HG03060 (cell line): ENCODE data around the gene SFMBT2.
A peak's percentile ranks its signal among the peaks of the same experiment; 100 is the strongest.

Experiments used
- ATAC-seq: cut with Tn5 transposase; IDR thresholded peaks from one replicate; pipeline ENCODE4 v1.9.1; 2021; ENCODE audit warnings: low read depth, moderate number of reproducible peaks; ENCODE audit not compliant: unreplicated experiment

SFMBT2 gene

GRCh38 chr10:7410862-7411670 lies at the start of gene SFMBT2:
Gene SFMBT2 (minus strand): TSS chr10:7411034. CDS start chr10:7381898, 29,136 bp downstream.
- ATAC-seq, result no peak

GRCh38 chr10:7460006-7460405 lies 49.2 kb upstream of the SFMBT2 start:
- no peak for ATAC-seq

GRCh38 chr10:7458556-7458955 lies 47.7 kb upstream of the SFMBT2 start:
- no peak for ATAC-seq

- ATAC-seq, result peak; percentile 93
Measured at GRCh38 chr10:7457478-7458316, 46.9 kb upstream of the SFMBT2 start.

- ATAC-seq, result no peak
Measured at GRCh38 chr10:7449063-7449695, 38.3 kb upstream of the SFMBT2 start.

GRCh38 chr10:7445474-7446185 lies 34.8 kb upstream of the SFMBT2 start:
- peak; percentile 82 for ATAC-seq

GRCh38 chr10:7444551-7445121 lies 33.8 kb upstream of the SFMBT2 start:
- no peak for ATAC-seq

GRCh38 chr10:7443036-7443435 lies 32.2 kb upstream of the SFMBT2 start:
- no peak for ATAC-seq

- no peak for ATAC-seq
Measured at GRCh38 chr10:7441403-7442147, 30.7 kb upstream of the SFMBT2 start.

GRCh38 chr10:7439696-7440095 lies 28.9 kb upstream of the SFMBT2 start:
- no peak for ATAC-seq

GRCh38 chr10:7438196-7438986 lies 27.6 kb upstream of the SFMBT2 start:
- ATAC-seq, result no peak

GRCh38 chr10:7436490-7437100 lies 25.8 kb upstream of the SFMBT2 start:
- no peak for ATAC-seq

- no peak for ATAC-seq
Measured at GRCh38 chr10:7435674-7436073, 24.8 kb upstream of the SFMBT2 start.

- ATAC-seq, result no peak
Measured at GRCh38 chr10:7434378-7434777, 23.5 kb upstream of the SFMBT2 start.

- no peak for ATAC-seq
Measured at GRCh38 chr10:7433861-7434260, 23.0 kb upstream of the SFMBT2 start.

GRCh38 chr10:7432884-7433726 lies 22.3 kb upstream of the SFMBT2 start:
- ATAC-seq, result no peak

- no peak for ATAC-seq
Measured at GRCh38 chr10:7428673-7429350, 18.0 kb upstream of the SFMBT2 start.
